ENCODE data around the gene DYDC1.

GRCh38 chr10:80394358-80394916 lies 37.9 kb upstream of the DYDC1 start:
- TF ChIP-seq GATA2 (IDR thresholded peaks at IDR 0.05; ENCODE audit: low read depth, low read length) (peak; percentile 14; the same call in 1 of the 2 replicates), GATA3 (IDR thresholded peaks at IDR 0.05; ENCODE audit: low read depth, low read length) (0 out of 2 replicates have a peak, but pooled peaks have one; percentile 32)
